Fibroblast of mammary gland (primary cell): Measurements from ENCODE around the gene FUCA2.

Source experiments
- DNase-seq: peaks from one replicate; pipeline ENCODE4 v3.0.0-alpha.2; 2010; ENCODE audit warnings: low read depth
- H3K4me3 ChIP-seq: 2 replicates; pipeline ENCODE4 v1.5.1; 2011; ENCODE audit warnings: low read depth, mild to moderate bottlenecking, low read length, moderate library complexity; ENCODE audit not compliant: control insufficient read depth
- CTCF ChIP-seq: conservative IDR thresholded peaks from 2 replicates; pipeline ENCODE4 v1.5.1; 2011; ENCODE audit warnings: low read depth, low read length, inconsistent platforms; ENCODE audit not compliant: control insufficient read depth, insufficient read depth

The FUCA2 gene

GRCh38 chr6:143505111-143505510 is 6.4 kb downstream of the FUCA2 start:
- no peak for TF ChIP-seq CTCF
- no peak overlapping the region for H3K4me3 ChIP-seq
- no peak for DNase-seq

- DNase-seq = no peak
- TF ChIP-seq CTCF = no peak
- H3K4me3 ChIP-seq = no peak overlapping the region
Measured at GRCh38 chr6:143504369-143504768, 7.2 kb downstream of the FUCA2 start.

GRCh38 chr6:143501851-143502250 is 9.7 kb downstream of the FUCA2 start:
- DNase-seq = no peak
- H3K4me3 ChIP-seq = no peak overlapping the region
- no peak for TF ChIP-seq CTCF

- no peak for DNase-seq
- no peak for TF ChIP-seq CTCF
- H3K4me3 ChIP-seq = no peak overlapping the region
Measured at GRCh38 chr6:143498428-143498827, 13.1 kb downstream of the FUCA2 start.

- TF ChIP-seq CTCF = no peak
- no peak for DNase-seq
- no peak overlapping the region for H3K4me3 ChIP-seq
Measured at GRCh38 chr6:143496974-143497373, 14.5 kb downstream of the FUCA2 start.

- no peak overlapping the region for H3K4me3 ChIP-seq
- no peak for TF ChIP-seq CTCF
Measured at GRCh38 chr6:143490775-143491174, 20.7 kb downstream of the FUCA2 start.

GRCh38 chr6:143490244-143490643 is 21.3 kb downstream of the FUCA2 start:
- no peak for TF ChIP-seq CTCF
- no peak for DNase-seq
- H3K4me3 ChIP-seq = no peak overlapping the region

More at GRCh38 chr6:143490775-143491174, 20.7 kb downstream of the FUCA2 start:
- no peak for DNase-seq
